Peyer's patch (tissue), 4 donors: Measurements from ENCODE around the gene ACVR1. TPM values are rescaled to one million over a fixed set of nuclear protein-coding genes. Genes with fewer than 3 reads are reported as not detected.

ENCODE experiments used
- DNase-seq, 3 donors: peaks; one replicate each; pipeline ENCODE4 v3.0.0-alpha.2; 2017 to 2019
- H3K27ac ChIP-seq, 4 donors: fragments of 200-600 bp; sonication (generic); one replicate each; pipeline ENCODE4 v1.5.1; 2016 to 2019
- H3K27me3 ChIP-seq, 2 donors: fragments of 200-600 bp; sonication (generic); one replicate each; pipeline ENCODE4 v1.5.1; 2019
- H3K36me3 ChIP-seq, 3 donors: fragments of 200-600 bp; sonication (generic); one replicate each; pipeline ENCODE4 v1.5.1; 2016 to 2019
- H3K4me1 ChIP-seq, 4 donors: fragments of 200-600 bp; sonication (generic); one replicate each; pipeline ENCODE4 v1.5.1; 2016 to 2019
- H3K4me3 ChIP-seq, 4 donors: fragments of 200-600 bp; sonication (generic); 1 replicate in 3 of 4; 2 replicates in 1 of 4; pipeline ENCODE4 v1.5.1; 2016 to 2019; ENCODE audit warnings: mild to moderate bottlenecking in 1 of 4
- H3K9me3 ChIP-seq, 4 donors: fragments of 200-600 bp; sonication (generic); one replicate each; pipeline ENCODE4 v1.5.1; 2016 to 2019; ENCODE audit warnings: mild to moderate bottlenecking in 1 of 4
- POLR2A ChIP-seq, 2 donors: fragments of 450-650 bp; IDR thresholded peaks; one replicate each; pipeline ENCODE4 v1.5.1; 2017; ENCODE audit warnings: antibody characterized with exemption in 2 of 2, mild to moderate bottlenecking in 2 of 2, moderate library complexity in 2 of 2
- total RNA-seq, 4 donors: library from RNA; depleted of rRNA; stranded (reverse); fragments of >200 nt; gene quantifications; one replicate each; pipeline ENCODE4 v1.1.0, GENCODE V29; 2016
- TF ChIP-seq, protein P1 (sequence below), 6 experiments: fragments of 450-650 bp in 4 of 6; fragments of 200-600 bp in 2 of 6; sonication (generic) in 1 of 6; IDR thresholded peaks; one replicate each; pipeline ENCODE4 v1.5.1; 2017 to 2019; ENCODE audit warnings: antibody characterized with exemption in 6 of 6, mild to moderate bottlenecking in 3 of 6, moderate library complexity in 1 of 6

Gene ACVR1
- total RNA-seq, 4 donors from 2014 or later, result 11.8 to 16.5 (median 14.3) TPM

DNA sequence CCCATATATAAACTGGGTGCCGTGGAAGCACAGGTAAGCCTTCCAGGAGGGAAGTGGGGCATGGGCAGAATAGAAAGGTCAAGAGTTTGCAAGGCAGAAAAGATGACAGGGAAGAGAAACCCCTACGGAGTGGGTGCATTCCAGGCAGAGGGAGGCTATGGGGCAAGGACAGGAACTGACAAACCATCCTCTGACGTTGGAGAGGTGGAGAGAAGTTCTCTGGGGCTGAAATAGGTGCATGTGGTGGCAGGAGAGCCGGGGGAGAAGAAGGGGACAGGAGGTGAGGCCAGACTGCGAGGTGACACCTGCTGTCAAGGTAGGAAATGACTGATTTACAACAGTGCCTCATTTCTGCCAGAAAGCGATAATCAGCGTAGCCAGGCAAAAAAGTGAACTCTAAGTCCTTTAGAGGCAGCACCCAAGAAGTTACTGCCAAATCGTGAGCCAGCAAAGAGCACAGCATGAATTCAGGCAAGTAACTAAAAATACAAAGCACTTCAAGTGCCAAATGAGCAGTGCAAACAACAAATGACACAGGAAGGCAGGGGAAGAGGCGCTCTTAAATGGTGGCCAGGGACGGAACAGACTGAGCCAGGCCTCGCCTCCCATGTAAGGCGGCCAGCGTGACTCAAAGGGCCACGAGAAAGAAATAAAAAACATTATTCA is 134.2 kb downstream of the ACVR1 start:
- no peak for DNase-seq
- Histone ChIP-seq H3K4me1 (no peaks in the 10 kb centered on the region), H3K27me3 (no peaks in the 10 kb centered on the region), H3K36me3 (peaks cover 0 to 5% (median 0%) of the 10 kb centered on the region in 3 donors), H3K4me3 (no peak overlapping the region), H3K27ac (no peak overlapping the region), H3K9me3 (no peaks in the 10 kb centered on the region)
- no peak for TF ChIP-seq POLR2A (IDR thresholded peaks at IDR 0.05)
- TF ChIP-seq, protein P1, sequence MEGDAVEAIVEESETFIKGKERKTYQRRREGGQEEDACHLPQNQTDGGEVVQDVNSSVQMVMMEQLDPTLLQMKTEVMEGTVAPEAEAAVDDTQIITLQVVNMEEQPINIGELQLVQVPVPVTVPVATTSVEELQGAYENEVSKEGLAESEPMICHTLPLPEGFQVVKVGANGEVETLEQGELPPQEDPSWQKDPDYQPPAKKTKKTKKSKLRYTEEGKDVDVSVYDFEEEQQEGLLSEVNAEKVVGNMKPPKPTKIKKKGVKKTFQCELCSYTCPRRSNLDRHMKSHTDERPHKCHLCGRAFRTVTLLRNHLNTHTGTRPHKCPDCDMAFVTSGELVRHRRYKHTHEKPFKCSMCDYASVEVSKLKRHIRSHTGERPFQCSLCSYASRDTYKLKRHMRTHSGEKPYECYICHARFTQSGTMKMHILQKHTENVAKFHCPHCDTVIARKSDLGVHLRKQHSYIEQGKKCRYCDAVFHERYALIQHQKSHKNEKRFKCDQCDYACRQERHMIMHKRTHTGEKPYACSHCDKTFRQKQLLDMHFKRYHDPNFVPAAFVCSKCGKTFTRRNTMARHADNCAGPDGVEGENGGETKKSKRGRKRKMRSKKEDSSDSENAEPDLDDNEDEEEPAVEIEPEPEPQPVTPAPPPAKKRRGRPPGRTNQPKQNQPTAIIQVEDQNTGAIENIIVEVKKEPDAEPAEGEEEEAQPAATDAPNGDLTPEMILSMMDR (IDR thresholded peaks at IDR 0.05), result no peak

DNA sequence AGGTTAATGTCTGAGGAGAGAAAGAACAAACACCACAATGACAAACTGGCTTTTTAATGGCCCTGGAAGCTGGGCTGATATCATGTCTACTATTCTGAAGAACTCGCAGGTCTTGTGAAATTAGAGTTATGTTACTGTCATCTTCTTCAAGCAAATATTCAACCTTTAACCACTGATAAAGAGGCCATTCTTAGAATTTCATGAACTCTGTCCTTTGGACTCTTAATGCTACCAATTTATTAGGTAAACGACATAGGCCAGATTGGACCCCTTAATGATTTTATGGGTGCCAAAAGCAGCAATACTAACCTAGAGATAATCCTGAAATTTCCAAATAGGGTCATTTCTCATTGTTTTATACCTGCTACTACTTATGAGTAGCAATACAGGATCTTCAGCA is 138.5 kb downstream of the ACVR1 start:
- Histone ChIP-seq H3K4me1 (no peaks in the 10 kb centered on the region), H3K27ac (no peak overlapping the region), H3K4me3 (no peak overlapping the region), H3K36me3 (peaks cover 0 to 23% (median 0%) of the 10 kb centered on the region in 3 donors), H3K27me3 (no peaks in the 10 kb centered on the region), H3K9me3 (no peaks in the 10 kb centered on the region)
- TF ChIP-seq, protein P1 (IDR thresholded peaks at IDR 0.05), result no peak
- no peak for TF ChIP-seq POLR2A (IDR thresholded peaks at IDR 0.05)
- DNase-seq, result no peak

DNA sequence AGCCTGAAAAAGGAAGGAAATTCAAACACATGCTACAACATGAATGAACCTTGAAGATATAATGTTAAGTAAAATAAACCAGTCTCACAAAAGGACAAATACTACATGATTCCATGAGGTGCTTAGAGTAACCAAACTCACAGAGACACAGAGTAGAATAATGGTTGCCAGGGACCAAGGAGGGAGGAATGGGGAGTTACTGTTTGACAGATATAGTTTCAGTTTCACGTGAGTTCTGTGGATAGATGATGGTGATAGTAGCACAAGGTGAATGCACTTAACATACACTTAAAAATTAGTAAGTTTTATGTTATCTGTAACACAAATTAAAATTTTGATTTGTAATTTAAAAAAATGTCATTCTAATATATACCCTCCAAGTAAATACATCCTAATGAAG is 140.6 kb downstream of the ACVR1 start:
- no peaks in the 10 kb centered on the region for H3K9me3 ChIP-seq
- no peak overlapping the region for H3K4me3 ChIP-seq
- DNase-seq, result no peak
- no peaks in the 10 kb centered on the region for H3K27me3 ChIP-seq
- TF ChIP-seq POLR2A (IDR thresholded peaks at IDR 0.05), result no peak
- TF ChIP-seq, protein P1 (IDR thresholded peaks at IDR 0.05), result no peak
- no peaks in the 10 kb centered on the region for H3K4me1 ChIP-seq
- H3K27ac ChIP-seq, result no peak overlapping the region
- peaks cover 0 to 26% (median 0%) of the 10 kb centered on the region in 3 donors for H3K36me3 ChIP-seq

DNA sequence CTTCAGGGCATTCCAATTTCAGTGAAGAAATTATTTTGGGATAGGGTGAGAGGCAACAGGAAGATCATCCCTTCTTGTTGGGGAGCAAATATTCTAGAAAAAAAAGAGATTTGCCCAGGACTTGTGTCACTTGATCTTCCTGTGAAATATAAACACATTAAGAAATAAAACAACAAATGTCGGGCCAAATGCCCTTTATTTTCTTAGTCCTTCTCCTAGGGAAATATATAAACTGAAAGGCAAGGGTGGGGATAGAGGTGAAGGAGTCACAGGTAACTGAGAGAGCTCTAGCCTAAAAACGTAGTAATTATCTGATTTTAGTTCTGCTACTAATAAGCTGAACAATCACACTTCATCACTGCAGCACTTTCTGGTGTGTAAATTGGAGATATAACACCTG is 142.9 kb downstream of the ACVR1 start:
- no peak overlapping the region for H3K4me3 ChIP-seq
- no peaks in the 10 kb centered on the region for H3K27me3 ChIP-seq
- H3K4me1 ChIP-seq, result no peaks in the 10 kb centered on the region
- H3K27ac ChIP-seq, result no peak overlapping the region
- H3K9me3 ChIP-seq, result no peaks in the 10 kb centered on the region
- peaks cover 0 to 27% (median 0%) of the 10 kb centered on the region in 3 donors for H3K36me3 ChIP-seq
- no peak for DNase-seq
- TF ChIP-seq, protein P1 (IDR thresholded peaks at IDR 0.05), result no peak
- no peak for TF ChIP-seq POLR2A (IDR thresholded peaks at IDR 0.05)

DNA sequence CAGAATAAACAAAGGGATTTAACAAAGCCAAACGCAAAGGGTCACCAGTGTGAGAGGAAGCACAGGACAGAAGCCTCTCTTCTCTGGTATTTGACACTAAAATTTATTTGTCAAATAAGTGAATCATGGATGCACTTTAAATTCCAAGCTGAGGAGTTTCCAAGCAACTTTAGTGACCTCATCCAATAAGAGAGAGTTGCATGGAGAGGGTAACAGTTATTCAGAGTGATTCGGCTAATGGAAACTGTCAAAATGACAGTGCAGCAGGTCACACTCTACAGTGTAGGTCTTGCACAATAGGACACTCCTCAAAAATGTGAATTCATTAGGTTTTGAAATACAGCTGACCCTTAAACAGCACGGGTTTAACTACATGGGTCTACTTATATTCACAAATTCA is 143.5 kb downstream of the ACVR1 start:
- no peak for DNase-seq

More for the DNA sequence above, 143.5 kb downstream of the ACVR1 start:
- Histone ChIP-seq H3K4me1 (no peaks in the 10 kb centered on the region), H3K27me3 (no peaks in the 10 kb centered on the region), H3K9me3 (no peaks in the 10 kb centered on the region), H3K27ac (no peak overlapping the region), H3K36me3 (peaks cover 0 to 29% (median 0%) of the 10 kb centered on the region in 3 donors), H3K4me3 (no peak overlapping the region)
- TF ChIP-seq, protein P1 (IDR thresholded peaks at IDR 0.05), result no peak
- no peak for TF ChIP-seq POLR2A (IDR thresholded peaks at IDR 0.05)
